ENCODE data around the gene ADAMTS3. TPM values are rescaled to one million over a fixed set of nuclear protein-coding genes. Genes with fewer than 3 reads are reported as not detected.
"Not testable (repeated sequence)": the region's sequence is repeated elsewhere in the genome, so short reads cannot be mapped to it uniquely, and the experiment has no call there.

Gene ADAMTS3
- total RNA-seq, 1 experiment from 2014 or later, result 0.23 TPM

DNA sequence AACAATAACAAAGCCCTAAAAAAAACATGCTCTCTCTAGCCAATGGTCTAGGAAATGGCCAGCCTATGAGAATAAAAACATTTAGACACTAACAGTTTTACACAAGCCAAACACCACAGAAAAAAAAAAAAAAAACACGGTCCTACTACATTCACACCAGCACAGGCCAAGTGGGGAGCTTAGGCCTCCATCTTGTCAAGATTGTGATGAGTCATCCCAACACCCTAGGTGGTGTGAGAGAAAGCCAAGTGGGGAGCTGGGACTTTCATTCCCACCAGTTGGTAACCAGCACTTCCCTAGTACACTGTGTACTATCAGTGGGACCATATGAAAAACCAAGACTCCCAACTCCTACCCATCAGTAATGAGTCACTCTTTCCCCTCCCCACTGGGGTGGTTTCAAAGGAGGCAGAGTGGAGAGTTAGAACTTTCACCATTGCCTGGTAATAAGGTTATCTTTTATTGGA, 95.6 kb downstream of the ADAMTS3 start:
- peak; percentile 29 for DNase-seq (ENCODE audit: low read depth)

DNA sequence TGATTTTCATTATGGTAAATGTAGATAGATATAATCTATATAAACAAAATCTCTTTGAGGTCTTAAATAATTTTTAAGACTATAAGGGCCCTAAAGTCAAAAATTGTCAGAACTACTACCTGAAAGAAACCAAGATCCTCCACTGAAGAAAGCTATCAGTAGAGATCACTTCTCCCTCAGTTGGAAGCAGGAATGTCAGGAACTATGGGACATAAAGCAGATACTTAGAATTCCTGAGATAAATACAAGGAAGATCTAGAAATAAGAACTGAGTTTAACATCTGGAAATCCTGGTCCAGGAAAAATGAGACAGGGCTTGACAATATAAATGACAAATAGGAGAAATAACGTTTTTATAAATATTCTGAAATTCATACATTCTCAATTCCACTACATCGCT, 97.2 kb downstream of the ADAMTS3 start:
- DNase-seq (ENCODE audit: low read depth), result no peak

DNA sequence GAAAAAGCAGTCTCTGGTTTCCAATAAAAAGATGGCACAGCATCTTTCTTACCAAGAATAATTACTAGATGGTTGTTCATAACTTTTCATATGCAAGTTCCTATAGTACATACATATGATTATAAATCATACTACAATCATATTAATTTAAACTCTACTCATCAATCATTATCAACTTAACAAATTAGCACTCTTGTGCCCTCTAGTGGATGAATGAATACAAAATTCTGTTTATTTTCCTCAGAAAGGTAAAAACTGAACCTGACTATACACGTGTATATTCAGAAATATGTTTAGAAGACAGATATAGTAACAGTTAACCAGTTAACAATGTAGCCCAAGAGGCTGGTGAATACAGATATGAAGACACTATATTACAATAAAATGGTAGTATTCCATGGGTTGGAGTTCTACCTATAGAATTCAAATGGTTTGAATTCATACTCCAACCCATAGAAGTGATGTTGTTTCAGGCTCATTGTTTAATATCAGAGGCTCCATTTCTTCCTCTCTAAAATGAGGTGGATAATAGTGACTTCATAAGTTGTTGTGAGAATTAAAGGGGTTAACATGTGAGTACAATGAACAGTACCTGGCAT, 100.0 kb downstream of the ADAMTS3 start:
- peak; percentile 17 for DNase-seq (ENCODE audit: low read depth)

DNA sequence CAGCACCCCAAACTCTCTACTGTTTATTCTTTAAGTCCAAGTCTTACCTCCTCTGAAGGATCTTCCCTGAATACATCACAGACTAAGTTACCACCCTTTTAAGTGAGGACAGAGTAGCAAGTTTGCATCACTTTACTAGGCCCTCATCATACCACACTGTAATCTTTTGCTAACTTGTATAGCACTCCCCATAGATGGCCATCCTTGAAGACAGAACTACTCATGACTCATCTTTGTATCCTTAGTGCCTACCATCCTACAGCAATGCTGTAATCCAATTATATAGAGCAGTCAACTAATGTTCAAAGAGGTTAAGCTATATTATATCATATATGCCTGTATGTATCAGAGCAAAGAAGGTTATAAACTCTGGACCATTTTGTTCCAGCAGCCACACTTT, 101.4 kb downstream of the ADAMTS3 start:
- no peak for DNase-seq (ENCODE audit: low read depth)

DNA sequence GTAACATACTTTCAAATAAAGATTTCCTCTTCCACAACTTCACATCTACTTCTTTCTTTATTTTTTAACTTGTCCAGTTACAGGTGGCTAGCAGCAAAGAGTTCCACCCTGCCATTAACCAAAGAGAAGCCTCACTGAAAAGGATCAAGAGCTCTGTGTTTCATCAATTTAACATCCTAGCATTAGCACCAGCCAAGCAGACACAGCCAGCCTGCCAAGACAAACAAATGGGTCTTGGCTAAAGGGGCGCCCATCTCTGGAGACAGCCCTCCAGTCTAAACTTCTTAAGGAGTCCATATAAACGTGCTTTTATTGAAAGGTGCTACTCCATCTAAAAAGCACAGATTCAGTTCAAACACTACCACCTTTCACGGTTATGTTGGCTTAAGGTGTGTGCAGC, 105.3 kb downstream of the ADAMTS3 start:
- no peak for DNase-seq (ENCODE audit: low read depth)

DNA sequence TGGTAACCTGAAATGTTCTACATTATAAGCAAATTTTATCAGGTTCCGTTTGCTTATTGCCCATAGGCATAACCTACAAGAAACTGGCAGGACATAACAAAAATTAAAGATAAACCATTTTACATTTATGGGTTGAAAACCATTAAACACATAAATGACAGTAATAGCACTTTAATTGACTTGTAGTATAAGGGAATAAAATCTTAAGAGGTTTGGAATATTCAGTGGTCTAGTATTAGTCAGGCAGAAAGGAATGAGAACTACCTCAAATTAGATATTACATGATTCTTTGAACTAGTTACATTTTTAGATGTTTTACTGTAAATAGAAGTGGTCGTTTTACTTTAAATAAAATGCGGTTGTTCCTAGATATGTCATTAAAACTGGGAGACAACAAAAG, 111.9 kb downstream of the ADAMTS3 start:
- DNase-seq (ENCODE audit: low read depth), result no peak

DNA sequence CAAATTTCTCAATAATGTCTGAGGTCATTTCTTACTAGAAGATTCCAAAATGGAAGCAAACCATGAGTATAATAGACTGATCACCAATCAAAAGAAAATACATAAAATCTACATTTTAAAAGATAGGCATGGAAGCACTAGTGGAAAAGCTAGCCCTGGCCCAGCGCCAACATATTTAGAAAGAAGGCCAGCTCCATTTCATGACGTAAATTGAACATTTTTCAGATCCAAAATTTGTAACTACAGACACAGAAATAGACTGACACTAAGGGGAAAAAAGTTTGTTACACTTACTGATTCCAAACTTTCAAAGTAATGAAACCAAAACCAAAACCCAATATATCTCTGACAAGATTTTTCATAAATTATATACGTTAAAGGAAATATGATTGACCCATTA, 117.7 kb downstream of the ADAMTS3 start:
- DNase-seq (ENCODE audit: low read depth), result no peak

DNA sequence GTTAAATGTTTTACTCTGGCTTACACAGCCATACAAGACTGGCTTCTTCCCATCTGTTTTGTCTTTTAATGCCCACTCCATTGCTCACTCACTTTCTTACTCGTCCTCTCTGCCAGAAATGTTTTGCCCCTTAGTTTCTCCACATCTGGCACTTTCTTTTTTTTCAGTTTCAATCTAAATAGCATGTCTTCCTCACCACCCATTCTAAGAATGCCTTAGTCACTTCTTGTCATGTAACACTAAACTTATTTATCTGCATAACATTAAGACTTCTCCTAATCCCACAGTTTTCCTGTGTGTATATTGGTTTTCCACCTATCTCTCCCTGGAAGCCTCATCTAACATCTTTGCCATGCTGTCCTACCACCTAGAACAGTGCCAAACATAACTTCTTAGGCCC, 119.3 kb downstream of the ADAMTS3 start:
- no peak for DNase-seq (ENCODE audit: low read depth)

DNA sequence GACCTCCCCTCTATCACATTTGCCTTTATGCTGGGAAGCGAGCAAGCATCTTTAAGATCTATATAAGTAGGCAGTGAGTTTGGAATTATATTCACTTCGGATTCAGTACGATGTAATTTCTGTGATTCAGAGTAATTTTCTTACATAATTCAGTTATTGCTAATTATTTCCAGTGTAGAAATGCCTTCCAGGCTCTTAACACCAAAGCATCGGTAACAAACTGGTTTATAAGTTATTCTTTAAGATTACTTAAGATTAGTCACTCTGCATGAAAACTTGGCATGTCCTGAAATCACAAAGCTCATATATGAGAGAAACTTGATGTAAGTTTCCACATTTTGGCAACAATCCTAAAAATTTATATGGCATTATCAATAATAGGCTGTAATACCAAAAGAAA, 120.8 kb downstream of the ADAMTS3 start:
- no peak for DNase-seq (ENCODE audit: low read depth)

DNA sequence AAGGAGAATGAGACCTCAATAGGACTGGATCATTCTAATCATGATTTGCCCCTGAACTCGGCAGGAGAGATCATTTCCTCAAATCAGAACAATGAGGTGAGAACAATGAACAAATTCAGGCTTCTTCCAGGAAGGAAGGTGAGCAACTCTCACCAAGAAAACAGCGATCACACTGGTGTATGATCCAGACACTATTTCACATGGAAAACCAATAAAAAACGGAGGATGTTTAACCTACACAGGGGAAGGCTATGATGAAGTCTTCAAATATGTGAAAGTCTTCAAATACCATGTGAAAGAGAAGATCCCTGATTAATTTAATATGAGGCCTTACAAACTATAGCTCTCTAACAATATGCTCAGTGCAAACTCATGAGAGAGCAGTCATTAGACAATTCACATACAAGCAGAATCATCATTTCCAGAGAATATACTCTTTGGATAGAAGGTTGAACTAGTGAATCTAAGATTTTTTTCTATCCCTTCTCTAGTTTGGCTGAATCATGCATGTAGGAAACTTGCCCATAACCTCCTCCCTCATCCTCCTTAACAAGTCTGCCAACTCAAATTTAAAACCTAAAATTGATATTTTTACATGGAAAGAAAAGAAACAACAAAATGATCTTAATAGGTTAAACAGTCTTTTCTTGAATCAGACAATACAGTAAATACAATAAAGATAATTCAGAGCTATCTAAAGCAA, 122.5 kb downstream of the ADAMTS3 start:
- DNase-seq (ENCODE audit: low read depth), result no peak

DNA sequence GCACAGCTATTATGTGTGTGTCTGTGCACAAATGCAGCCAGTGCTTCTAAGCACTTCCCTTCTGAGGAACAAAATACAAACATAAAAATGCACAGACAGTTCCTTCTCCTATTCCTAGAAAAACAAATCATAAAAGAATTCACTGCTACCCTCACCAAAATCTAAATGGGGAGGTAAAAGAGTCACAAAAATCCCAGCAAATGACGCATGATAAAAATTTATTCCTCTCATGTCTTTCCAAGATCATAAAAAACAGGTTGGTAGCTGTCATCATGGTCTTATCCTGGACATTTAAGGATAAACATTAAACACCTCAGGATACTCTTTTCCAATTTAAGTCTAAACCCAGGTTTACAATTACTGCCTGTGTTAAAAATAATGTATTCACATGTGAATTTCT, 124.9 kb downstream of the ADAMTS3 start:
- no peak for DNase-seq (ENCODE audit: low read depth)

DNA sequence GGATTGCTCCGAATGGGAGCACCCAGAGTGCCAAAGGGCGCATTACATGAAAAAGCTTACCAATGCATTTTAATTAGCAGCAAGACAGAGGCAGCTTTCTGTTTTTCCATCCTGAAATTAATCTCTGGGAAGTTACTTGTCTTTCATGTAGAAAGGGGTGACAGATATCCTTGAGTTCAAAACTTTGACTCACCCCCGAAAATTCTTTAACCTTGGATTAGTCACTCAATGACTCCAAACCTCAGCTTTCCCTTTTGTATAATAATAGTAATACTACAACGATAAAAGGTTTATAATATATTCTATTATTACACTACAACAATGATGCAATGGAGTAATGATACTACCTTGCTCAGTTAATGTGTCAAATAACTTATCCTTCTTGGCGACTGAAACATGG, 126.3 kb downstream of the ADAMTS3 start:
- DNase-seq (ENCODE audit: low read depth), result no peak

DNA sequence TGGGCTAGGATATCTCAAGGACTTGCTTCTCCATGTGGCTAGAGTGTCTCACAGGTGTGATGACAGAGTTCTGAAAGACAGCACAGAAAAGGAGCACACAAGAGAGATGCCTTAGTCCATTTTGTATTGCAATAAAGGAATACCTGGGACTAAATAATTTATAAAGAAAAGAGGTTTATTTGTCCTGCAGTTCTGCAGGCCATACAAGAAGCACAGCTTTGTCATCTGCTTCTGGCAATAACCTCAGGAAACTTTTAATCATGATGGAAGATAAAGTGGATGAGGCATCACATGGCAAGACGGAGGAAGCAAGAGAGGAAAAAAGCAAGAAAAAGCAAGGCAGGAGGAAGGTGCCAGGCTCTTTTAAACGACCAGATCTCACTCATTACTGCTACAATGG, 126.9 kb downstream of the ADAMTS3 start:
- no peak for DNase-seq (ENCODE audit: low read depth)

DNA sequence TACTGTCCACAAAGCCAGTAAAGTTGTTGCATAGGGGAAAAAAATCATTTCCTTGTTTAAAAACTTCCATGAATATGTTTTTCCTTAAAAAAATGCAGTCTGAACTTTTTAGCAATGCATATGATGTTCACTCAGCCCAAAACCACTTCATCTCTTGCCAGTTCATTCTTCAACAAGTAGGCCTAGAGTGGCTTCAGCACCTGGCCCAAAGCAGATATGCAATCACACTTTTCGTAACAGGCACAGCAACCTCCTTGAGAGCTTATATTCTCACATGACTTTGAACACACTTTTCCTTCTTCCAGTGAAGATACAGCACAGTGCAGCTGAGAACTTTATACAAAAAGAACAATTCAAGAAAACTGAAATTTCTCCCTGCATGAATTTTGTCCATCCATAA, 128.6 kb downstream of the ADAMTS3 start:
- no peak for DNase-seq (ENCODE audit: low read depth)

DNA sequence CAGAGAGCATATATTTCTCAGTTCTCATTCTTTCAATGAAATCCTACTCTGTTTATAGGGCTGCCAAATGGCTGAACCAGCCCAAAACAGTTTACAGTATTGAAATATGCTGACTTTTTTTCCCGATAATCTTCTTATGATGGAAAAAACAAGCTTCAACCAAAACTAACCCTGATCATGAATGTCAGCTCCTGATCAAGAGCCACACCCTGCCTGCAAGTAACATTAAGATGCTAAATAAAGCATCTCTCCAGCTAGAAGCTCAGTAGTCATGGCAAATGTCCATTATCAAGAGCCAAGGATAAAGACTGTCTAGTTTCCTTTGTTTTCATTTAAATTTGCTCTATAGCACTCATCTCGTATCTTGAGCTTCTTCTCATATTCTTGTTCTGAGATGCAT, 136.0 kb downstream of the ADAMTS3 start:
- DNase-seq (ENCODE audit: low read depth), result no peak

DNA sequence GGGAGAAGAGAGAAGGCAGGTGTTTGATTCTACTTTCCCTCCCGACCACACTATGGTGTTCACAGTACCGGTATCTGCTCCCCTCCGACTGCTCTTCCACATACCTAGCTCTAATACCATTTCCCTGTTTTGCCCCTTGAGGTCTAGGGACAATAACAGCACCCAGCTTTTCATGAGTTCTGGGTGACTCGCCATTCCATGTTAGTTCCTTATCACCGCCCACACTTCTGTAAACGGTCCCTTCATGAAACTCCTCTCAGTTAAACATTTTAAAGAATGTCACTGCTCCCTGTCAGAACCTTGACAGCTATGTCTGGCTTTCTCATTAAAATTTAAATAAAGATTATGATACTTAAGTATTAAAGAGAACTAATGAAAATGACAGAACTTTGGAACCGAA, 136.7 kb downstream of the ADAMTS3 start:
- DNase-seq (ENCODE audit: low read depth), result no peak

DNA sequence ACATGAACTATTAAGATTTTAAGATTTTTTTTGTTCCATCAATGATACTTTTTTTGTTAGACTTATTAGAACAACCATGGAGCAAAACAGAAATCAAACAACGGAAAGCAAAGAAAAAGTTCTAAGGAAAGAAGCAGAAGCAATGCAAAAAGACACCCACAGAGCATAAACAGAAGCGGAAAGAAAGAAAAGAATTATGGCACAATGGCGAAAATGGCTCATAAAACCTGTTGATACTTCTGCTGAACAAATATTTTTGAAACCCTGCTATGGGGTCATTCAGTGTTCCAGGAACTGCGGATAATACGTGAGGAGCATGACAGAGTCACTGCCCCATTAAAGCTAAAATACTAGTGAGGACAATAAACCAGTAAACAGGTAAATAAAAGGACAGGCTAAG, 138.0 kb downstream of the ADAMTS3 start:
- no peak for DNase-seq (ENCODE audit: low read depth)

DNA sequence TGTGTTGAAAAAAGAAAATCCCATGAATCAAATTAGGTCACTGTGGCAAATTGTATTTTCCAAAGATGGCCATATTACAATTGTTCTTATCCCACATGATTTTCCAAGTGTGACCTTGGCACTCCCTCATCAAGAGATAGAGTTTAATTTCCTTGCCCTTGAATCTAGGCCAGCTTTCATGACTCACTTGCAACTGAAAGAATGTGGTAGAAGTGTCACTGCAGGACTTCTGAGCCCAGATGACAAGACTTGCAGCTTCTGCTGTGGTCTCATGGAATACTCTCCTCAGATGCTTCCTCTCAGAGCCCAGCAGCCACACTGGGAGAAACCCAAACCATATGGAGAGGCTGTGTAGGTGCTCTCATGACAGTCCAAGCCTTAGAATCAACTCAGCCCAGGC, 139.0 kb downstream of the ADAMTS3 start:
- DNase-seq (ENCODE audit: low read depth), result peak; percentile 15

DNA sequence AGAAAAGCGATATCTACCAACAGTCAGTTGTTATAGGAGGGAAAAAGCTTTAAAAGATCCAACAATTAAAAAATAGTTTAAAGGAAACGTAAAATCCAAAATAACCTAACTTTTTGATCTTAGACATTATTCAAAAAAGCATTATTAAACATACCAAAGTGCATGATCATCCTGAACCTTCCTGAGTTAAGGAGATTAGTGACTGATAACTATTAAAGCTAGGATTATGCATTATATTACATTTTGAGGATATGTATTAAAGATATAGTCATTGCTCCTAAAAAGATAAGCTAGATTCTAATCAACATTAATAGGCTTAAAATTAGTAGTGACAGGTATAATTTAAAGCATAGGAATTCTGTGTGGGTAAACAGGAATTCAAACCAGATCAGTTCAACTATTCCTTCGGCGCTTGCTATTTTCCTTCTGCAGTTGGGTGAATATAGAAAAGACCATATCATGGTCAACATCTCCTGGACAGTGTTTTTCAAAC, 139.6 kb downstream of the ADAMTS3 start:
- DNase-seq (ENCODE audit: low read depth), result no peak

DNA sequence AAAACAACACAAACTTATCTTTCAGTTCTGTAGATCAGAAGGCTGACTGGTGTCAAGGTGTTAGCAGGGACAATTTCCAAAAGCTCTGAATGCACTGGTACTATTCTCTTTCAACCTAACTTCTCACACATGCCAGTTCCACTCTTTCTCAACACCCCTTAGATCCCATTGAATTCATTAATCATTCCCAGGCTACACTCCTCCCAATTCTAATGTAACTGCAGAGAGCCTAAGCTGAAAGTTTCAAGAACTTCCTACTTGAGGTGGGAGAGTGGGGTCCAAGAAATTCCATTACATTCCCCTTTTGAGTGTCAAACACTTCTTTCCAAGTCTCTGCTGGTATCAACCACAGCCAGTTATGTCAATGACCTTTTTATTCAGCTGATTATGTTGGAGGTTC, 142.0 kb downstream of the ADAMTS3 start:
- no peak for DNase-seq (ENCODE audit: low read depth)

DNA sequence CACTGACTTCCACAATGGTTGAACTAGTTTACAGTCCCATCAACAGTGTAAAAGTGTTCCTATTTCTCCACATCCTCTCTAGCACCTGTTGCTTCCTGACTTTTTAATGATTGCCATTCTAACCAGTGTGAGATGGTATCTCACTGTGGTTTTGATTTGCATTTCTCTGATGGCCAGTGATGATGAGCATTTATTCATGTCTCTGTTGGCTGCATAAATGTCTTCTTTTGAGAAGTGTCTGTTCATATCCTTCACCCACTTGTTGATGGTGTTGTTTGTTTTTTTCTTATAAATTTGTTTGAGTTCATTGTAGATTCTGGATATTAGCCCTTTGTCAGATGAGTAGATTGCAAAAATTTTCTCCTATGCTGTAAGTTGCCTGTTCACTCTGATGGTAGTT, 143.1 kb downstream of the ADAMTS3 start:
- not testable (repeated sequence) for DNase-seq (ENCODE audit: low read depth)

DNA sequence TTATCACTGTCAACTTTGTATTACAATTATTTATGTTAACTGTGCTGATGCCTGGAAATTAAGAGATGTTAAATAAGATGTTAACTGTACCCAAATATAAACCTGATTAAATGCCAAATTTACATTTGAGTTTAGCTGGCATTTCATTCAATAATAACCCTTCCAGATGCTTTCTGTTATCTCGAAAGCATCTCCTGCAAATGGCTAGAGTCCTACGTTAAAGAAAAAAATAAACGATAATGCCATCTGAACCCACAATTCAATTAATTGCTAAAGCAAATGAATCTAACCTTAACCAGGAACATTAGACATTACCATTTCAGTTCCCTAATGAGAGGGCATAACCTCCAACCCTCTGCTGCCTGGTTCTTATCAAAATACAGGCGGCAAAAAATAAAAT, 145.0 kb downstream of the ADAMTS3 start:
- no peak for DNase-seq (ENCODE audit: low read depth)

DNA sequence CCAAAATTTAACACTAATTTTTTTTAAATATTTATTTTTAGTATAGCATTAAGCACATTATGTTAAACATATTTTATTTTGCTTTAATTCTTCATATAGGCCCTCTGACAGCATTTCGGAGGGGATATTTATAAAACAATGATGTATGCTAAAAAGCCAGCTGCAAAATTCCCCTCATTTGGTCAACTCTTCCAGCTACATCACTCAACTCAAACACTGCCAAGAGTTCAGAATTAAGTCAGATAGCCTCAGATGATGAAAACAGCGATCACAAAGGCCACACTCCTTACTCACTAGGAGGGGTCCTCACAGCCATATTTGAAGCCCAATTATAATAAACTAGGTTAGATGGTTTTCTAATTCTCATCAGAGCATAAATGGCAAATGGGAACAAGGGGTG, 146.6 kb downstream of the ADAMTS3 start:
- no peak for DNase-seq (ENCODE audit: low read depth)

All from LHCN-M2 (cell line).